Measurements from ENCODE around the gene ZBTB32. TPM values are rescaled to one million over a fixed set of nuclear protein-coding genes. Genes with fewer than 3 reads are reported as not detected.
A peak's percentile ranks its signal among the peaks of the same experiment; 100 is the strongest.

Gene ZBTB32
- total and polyA plus RNA-seq, 2 of the 8 experiments (the other 6 are each of a cell fraction or from before 2014, with no cell fraction given) = 0.11 to 0.50 TPM

- TF ChIP-seq RBBP5 (IDR thresholded peaks at IDR 0.05; ENCODE audit: borderline replicate concordance, low read depth, low read length) = peak; percentile 78
- no peak for TF ChIP-seq MAFK (IDR thresholded peaks at IDR 0.05; ENCODE audit: low read depth, low read length)
- peak; percentile 39; the same call in 1 of the 2 replicates for TF ChIP-seq NRF1 (IDR thresholded peaks at IDR 0.05; ENCODE audit: low read depth, low read length)
- peak; percentile 70; the same call in 1 of the 2 replicates for TF ChIP-seq GABPA (IDR thresholded peaks at IDR 0.05; ENCODE audit: borderline replicate concordance, insufficient read depth, low read length)
- peak; percentile 9; the same call in 1 of the 2 replicates for TF ChIP-seq RFX5 (IDR thresholded peaks at IDR 0.05; ENCODE audit: borderline replicate concordance, low read depth, low read length)
- TF ChIP-seq YY1 (IDR thresholded peaks at IDR 0.05; ENCODE audit: low read depth, low read length) = 0 out of 2 replicates have a peak, but pooled peaks have one; percentile 13
- TF ChIP-seq SP4 (IDR thresholded peaks at IDR 0.05; ENCODE audit: low read length) = peak; percentile 91
- peak; percentile 49; the same call in 1 of the 2 replicates for TF ChIP-seq E2F6 (IDR thresholded peaks at IDR 0.05)
- TF ChIP-seq CBX5 (IDR thresholded peaks at IDR 0.05; ENCODE audit: low read depth, low read length) = no peak
Measured at GRCh38 chr19:35740423-35741202, 36.3 kb downstream of the ZBTB32 start (continued).
